Measurements from ENCODE around the gene PTPRD. TPM values are rescaled to one million over a fixed set of nuclear protein-coding genes. Genes with fewer than 3 reads are reported as not detected.

Gene PTPRD
- polyA plus RNA-seq, 1 experiment = 0.39 TPM

GRCh38 chr9:8880060-8880459, 1732.7 kb downstream of the PTPRD start:
- ChIA-PET CTCF (no interaction called here), POLR2A (no interaction called here)
- Histone ChIP-seq H3K36me3 (ENCODE audit: control insufficient read depth, insufficient read depth, low read length) (no peaks in the 10 kb centered on the region), H3K4me3 (ENCODE audit: low read depth, low read length) (no peak overlapping the region), H3K27me3 (ENCODE audit: control insufficient read depth, insufficient read depth, low read length) (no peaks in the 10 kb centered on the region)
- no peak for TF ChIP-seq CTCF (IDR thresholded peaks at IDR 0.05; ENCODE audit: insufficient read depth, low read depth, low read length)
- no peak for DNase-seq (ENCODE audit: low read depth)

- CTCF ChIA-PET = no interaction called here
Observed at GRCh38 chr9:8879284-8879683, 1733.5 kb downstream of the PTPRD start.

GRCh38 chr9:8877753-8878494, 1734.9 kb downstream of the PTPRD start:
- ChIA-PET POLR2A (no interaction called here), CTCF (no interaction called here)
- Histone ChIP-seq H3K27me3 (ENCODE audit: control insufficient read depth, insufficient read depth, low read length) (no peaks in the 10 kb centered on the region), H3K36me3 (ENCODE audit: control insufficient read depth, insufficient read depth, low read length) (no peaks in the 10 kb centered on the region), H3K4me3 (ENCODE audit: low read depth, low read length) (no peak overlapping the region)
- TF ChIP-seq CTCF (IDR thresholded peaks at IDR 0.05; ENCODE audit: insufficient read depth, low read depth, low read length) = no peak
- DNase-seq (ENCODE audit: low read depth) = no peak

More at GRCh38 chr9:8879284-8879683, 1733.5 kb downstream of the PTPRD start:
- no peak for DNase-seq (ENCODE audit: low read depth)
- Histone ChIP-seq H3K27me3 (ENCODE audit: control insufficient read depth, insufficient read depth, low read length) (no peaks in the 10 kb centered on the region), H3K36me3 (ENCODE audit: control insufficient read depth, insufficient read depth, low read length) (no peaks in the 10 kb centered on the region), H3K4me3 (ENCODE audit: low read depth, low read length) (no peak overlapping the region)
- POLR2A ChIA-PET = no interaction called here
- no peak for TF ChIP-seq CTCF (IDR thresholded peaks at IDR 0.05; ENCODE audit: insufficient read depth, low read depth, low read length)

GRCh38 chr9:8876303-8876702, 1736.5 kb downstream of the PTPRD start:
- Histone ChIP-seq H3K4me3 (ENCODE audit: low read depth, low read length) (no peak overlapping the region), H3K36me3 (ENCODE audit: control insufficient read depth, insufficient read depth, low read length) (no peaks in the 10 kb centered on the region), H3K27me3 (ENCODE audit: control insufficient read depth, insufficient read depth, low read length) (no peaks in the 10 kb centered on the region)
- TF ChIP-seq CTCF (IDR thresholded peaks at IDR 0.05; ENCODE audit: insufficient read depth, low read depth, low read length) = no peak
- no peak for DNase-seq (ENCODE audit: low read depth)
- CTCF ChIA-PET = no interaction called here
- POLR2A ChIA-PET = no interaction called here

GRCh38 chr9:8874482-8874881, 1738.3 kb downstream of the PTPRD start:
- H3K36me3 ChIP-seq (ENCODE audit: control insufficient read depth, insufficient read depth, low read length) = no peaks in the 10 kb centered on the region
- no peaks in the 10 kb centered on the region for H3K27me3 ChIP-seq (ENCODE audit: control insufficient read depth, insufficient read depth, low read length)
- H3K4me3 ChIP-seq (ENCODE audit: low read depth, low read length) = no peak overlapping the region
- DNase-seq (ENCODE audit: low read depth) = no peak
- ChIA-PET POLR2A (no interaction called here), CTCF (no interaction called here)
- no peak for TF ChIP-seq CTCF (IDR thresholded peaks at IDR 0.05; ENCODE audit: insufficient read depth, low read depth, low read length)
